Glomerular visceral epithelial cell (primary cell): ENCODE results near the gene ZNF107.
A peak's percentile ranks its signal among the peaks of the same experiment; 100 is the strongest.

Experiments used
- DNase-seq: peaks from one replicate; pipeline ENCODE4 v3.0.0-alpha.2; 2016; ENCODE audit errors: extremely low spot score

Gene ZNF107

DNA sequence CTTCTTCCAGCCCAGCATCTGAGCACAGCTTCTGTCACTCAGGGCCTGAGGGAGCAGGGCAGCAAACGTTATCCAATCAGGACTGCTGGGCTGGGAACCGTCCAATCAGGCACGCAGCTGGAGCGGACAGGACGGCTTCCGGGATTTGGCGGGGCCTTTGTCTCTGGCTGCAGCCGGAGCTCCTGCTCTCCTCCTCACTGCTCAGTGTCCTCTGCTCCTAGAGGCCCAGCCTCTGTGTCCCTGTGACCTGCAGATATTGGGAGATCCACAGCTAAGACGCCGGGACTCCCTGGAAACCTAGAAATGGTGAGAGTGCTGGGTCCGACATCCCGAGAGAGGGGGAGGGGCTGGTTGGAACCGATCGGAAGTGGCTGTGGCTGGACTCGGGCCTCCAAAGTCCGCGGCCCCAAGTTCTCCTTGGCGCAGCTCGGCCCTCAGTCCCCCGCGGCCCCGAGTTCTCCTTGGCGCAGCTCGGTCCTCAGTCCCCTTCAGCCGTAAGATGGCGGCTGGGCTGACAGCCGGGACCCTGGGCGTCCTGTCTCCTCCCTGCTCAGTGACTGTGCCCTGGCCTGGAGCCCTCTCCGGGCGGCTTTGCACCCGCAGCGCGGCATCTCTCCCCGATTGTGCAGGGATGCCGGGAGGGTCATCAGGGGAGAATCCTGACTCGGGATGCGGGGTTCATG, at the start of gene ZNF107:
Gene ZNF107 (plus strand): TSS at position 154 of the 683 bp plus-strand sequence. CDS start 150 bp downstream, at position 304.
- DNase-seq, result peak; percentile 92

- peak; percentile 11 for DNase-seq
Measured at GRCh38 chr7:64618785-64619456, 47.0 kb upstream of the ZNF107 start.

GRCh38 chr7:64619705-64620104, 46.2 kb upstream of the ZNF107 start:
- DNase-seq, result no peak

DNA sequence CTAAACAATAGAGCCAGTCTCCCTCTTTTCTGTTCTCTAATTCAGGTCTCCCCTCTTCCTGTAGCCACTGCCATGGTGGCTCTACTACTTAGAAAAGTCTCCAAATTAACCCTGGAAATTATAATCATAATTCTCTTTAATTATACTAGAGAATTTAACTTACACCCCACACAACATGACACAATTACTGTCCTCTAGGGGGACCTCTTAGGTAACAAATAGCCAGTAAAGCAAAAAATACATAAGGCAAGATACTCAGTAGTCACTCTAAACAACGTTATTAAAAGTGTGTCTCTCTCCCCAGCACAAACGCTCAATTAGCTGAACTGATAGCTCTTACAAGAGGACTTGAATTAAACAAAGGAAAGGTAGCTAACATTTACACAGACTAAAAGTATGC, 44.3 kb upstream of the ZNF107 start:
- DNase-seq, result no peak

GRCh38 chr7:64625114-64626082, 40.5 kb upstream of the ZNF107 start:
- no peak for DNase-seq

DNA sequence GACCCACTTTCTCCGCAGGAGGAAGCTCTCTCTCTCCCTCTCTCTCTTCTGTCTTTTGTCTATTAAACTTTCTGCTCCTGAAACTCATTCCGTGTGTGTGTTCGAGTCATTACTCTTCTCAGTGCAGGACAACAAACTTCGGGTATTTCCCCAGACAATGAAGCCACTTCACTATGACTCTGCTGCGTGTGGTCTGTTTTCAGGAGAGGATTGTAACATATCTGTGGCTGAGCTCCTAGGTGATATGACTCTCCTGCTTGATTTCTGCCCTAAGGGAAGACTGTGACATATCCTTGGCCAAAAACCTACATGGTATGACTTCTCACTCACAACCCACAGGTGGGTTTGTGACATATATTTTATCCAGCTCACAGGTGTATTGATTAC, 39.9 kb upstream of the ZNF107 start:
- DNase-seq, result no peak

DNA sequence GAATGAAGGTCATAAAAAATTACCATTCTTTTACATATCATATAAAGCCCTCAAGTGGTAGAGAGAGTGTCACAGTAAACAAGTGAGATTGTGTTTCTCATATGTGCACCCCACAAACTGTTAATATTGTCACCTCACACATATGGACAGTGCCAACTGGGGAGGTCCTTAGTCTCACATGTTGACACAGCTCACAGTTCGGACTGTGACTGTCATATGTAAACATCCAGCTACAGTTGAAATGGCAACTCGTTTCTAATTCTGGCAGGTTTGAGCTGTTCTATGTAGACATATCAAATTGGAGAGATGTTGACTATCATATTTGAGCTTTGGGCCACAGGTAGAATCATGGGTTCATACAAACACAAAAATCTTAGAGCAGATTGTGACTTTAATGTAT, 39.4 kb upstream of the ZNF107 start:
- no peak for DNase-seq

DNA sequence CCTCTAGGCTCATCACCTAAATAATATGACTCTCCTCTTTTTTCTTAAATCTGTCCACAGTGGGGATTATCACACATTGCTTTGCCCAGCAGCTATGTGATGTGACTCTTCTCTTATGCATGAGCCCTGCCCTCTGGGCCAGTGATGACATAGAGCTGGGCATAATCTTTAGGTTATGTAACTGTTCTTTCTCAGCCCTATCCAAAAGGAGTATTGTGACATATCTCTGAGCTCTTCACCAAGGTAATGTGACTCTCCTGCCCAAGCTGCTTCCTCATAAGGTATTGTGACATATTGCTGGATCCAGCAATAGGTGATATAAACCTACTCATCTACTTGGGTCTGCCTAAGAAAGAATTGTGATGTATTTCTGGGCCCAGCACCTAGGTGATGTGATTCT, 37.7 kb upstream of the ZNF107 start:
- DNase-seq, result no peak

GRCh38 chr7:64628721-64629120, 37.2 kb upstream of the ZNF107 start:
- DNase-seq, result no peak

GRCh38 chr7:64630496-64630895, 35.4 kb upstream of the ZNF107 start:
- DNase-seq, result peak; percentile 1

DNA sequence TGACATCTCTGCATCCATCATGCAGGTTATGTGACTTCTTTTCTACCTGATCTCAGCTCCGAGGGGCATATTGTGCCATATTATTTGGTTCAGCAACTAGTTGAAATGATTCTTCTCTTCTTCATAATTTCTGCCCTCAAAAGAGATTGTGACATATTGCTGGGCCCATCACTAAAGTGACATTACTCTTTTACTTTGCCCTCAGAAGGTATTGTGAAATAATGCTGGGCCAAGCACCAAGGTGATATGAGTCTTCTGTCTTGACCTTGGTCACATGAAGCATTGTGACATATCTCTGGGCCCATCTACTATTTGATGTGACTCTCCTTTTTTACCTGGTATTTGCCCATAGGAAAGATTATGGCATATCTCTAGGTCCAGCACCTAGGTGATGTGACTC, 33.9 kb upstream of the ZNF107 start:
- no peak for DNase-seq

- no peak for DNase-seq
Measured at GRCh38 chr7:64633401-64633800, 32.5 kb upstream of the ZNF107 start.

- no peak for DNase-seq
Measured at GRCh38 chr7:64634406-64635062, 31.4 kb upstream of the ZNF107 start.

DNA sequence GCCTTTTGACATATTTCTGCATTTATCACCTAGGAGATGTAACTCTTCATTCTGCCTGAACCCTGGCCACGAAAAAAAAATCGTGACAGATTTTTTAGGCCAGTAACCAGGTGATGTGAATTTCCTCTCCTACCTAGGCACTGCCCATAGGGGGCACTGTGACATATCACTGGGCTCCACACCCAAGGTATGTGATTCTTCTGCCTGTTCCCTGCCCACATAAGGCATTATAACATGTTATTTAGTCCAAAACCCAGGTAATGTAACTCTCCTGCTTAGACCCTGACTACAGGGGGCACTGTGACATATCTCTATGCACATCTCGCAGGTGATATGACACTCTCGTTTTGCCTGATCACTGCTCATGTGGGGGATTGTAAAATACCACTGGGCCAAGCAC, 29.5 kb upstream of the ZNF107 start:
- DNase-seq, result no peak

- no peak for DNase-seq
Measured at GRCh38 chr7:64637521-64638445, 28.1 kb upstream of the ZNF107 start.

DNA sequence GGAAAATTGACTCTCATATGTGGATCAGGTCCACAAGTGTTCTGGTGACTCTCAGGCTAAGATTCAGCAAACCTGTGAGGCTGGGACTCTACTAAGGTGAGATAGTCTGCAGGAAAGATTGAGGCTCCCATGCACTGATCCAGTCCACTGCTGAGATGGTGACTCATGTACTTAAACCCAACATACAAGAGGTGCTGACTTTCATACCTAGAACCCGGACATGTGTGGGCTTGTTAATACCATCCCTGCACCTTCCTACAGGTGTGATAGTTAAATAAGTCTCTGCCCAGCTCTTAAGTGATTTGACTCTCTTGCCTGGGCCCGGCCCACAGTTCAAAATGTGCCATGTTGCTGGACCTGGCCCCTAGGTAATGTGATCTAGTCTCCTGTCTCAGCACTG, 27.1 kb upstream of the ZNF107 start:
- DNase-seq, result no peak

DNA sequence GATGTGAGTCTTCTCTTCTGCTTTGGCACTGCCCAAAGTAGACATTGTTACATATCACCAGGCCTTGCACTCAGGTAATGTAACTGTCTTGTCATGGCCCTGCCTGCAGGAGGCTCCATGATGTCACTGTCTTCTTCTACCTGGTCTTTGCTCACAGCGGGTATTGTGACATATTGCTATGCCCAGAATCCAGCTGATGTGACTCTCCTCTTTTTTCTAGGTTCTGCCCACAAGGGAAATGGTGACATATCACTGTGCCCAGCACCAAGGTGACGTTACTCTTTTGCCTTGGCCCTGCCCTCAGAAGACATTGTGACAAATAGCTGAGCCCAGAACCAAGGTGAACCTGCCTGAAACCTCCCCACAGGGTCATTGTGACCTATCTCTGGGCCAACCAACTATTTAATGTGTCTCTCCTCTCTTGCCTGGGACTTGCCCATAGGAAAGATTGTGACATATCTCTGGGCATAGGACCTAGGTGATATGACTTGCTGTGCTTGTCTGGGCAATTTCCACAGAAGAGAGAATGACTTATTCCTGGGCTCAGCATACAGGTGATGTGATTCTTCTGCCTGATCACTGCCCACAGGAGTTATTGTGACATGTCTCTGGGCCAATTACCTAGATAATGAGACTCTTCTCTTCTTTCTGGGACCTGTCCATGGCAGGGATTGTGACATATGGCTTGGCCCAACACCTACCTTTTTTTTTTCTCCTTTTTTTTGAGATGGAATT, 26.5 kb upstream of the ZNF107 start:
- no peak for DNase-seq

DNA sequence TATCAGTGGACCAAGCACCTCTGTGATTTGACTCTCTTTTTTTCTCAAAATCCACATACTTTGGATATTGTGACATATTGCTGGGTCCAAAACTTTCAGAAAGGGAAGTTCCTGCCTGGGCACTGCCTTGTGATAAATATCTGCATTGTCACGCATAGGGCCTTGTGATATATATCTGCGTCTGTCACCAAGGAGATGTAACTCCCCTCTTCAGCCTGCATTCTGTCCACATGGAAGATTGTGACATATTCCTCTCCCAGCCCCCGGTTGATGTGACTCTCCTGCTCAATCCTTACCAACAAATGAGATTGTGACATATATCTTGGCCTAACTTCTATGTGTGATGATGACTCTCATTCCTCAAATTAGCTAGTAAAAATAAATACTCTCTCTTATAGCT, 25.4 kb upstream of the ZNF107 start:
- DNase-seq, result no peak

DNA sequence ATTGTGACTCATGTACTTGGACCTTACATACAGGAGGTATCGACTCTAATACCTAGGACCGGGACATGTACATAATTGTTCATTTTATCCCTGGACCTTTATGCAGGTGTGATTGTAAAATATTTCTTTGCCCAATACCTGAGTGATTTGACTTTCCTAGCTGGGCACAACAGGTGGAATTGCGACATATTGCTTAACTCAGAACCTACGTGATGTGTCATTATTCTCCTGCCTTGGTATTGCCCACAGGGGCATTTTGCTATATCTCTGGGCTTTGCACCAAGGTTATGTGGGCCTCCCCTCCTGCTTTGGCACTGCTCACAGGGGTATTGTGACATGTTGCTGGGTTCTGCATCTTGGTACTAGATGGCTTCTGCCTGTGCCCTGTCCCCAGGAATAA, 23.9 kb upstream of the ZNF107 start:
- DNase-seq, result no peak

DNA sequence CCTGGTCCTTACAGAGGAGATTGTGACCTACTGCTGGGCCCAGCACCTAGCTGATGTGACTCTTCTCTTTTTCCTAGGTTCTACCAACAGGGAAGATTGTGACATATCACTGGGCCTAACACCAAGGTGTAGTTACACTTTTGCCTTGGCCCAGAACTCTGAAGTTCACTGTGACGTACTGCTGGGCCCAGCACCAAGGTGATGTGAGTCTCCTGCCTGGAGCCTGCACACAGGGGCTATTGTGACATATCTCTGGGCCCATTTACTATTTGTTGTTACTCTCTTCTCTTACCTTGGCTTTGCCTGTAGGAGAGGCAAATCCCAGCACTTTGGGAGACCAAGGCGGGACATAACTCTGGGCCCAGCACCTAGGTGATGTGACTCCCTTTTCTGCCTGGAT, 23.1 kb upstream of the ZNF107 start:
- no peak for DNase-seq
